H9 (cell line): ENCODE measurements around the gene TYW3. TPM values are rescaled to one million over a fixed set of nuclear protein-coding genes. Genes with fewer than 3 reads are reported as not detected.

Experiments used
- DNase-seq: peaks from one replicate; pipeline ENCODE4 v3.0.0-alpha.2; 2017
- H2AFZ ChIP-seq: one replicate; pipeline ENCODE4 v1.6.1; 2013; ENCODE audit warnings: mild to moderate bottlenecking, low read length, control low read depth, moderate library complexity
- H2AK5ac ChIP-seq: 2 replicates; pipeline ENCODE4 v1.6.1; 2013; ENCODE audit warnings: low read length, control low read depth, mixed read lengths; ENCODE audit not compliant: insufficient read length
- H2BK120ac ChIP-seq: one replicate; pipeline ENCODE4 v1.6.1; 2013; ENCODE audit warnings: low read depth, mild to moderate bottlenecking, low read length, control low read depth, inconsistent platforms; ENCODE audit not compliant: poor library complexity, severe bottlenecking
- H2BK12ac ChIP-seq: 2 replicates; pipeline ENCODE4 v1.6.1; 2013; ENCODE audit warnings: low read length, control low read depth, mixed read lengths, low read depth; ENCODE audit not compliant: insufficient read length
- H2BK15ac ChIP-seq: 2 replicates; pipeline ENCODE4 v1.6.1; 2013; ENCODE audit warnings: low read depth, low read length, control low read depth
- H2BK20ac ChIP-seq: one replicate; pipeline ENCODE4 v1.6.1; 2013; ENCODE audit warnings: low read depth, mild to moderate bottlenecking, low read length, control low read depth, inconsistent platforms; ENCODE audit not compliant: poor library complexity, severe bottlenecking
- H2BK5ac ChIP-seq: 2 replicates; pipeline ENCODE4 v1.6.1; 2013; ENCODE audit warnings: low read length, control low read depth, mixed read lengths; ENCODE audit not compliant: insufficient read length
- H3K14ac ChIP-seq: 2 replicates; pipeline ENCODE4 v1.6.1; 2013; ENCODE audit warnings: low read length, control low read depth; ENCODE audit not compliant: insufficient read depth
- H3K18ac ChIP-seq: 2 replicates; pipeline ENCODE4 v1.6.1; 2013; ENCODE audit warnings: low read depth, mild to moderate bottlenecking, mixed read lengths, low read length, control low read depth; ENCODE audit not compliant: insufficient read length
- H3K23ac ChIP-seq: 2 replicates; pipeline ENCODE4 v1.6.1; 2013; ENCODE audit warnings: low read length, control low read depth, mixed read lengths, low read depth; ENCODE audit not compliant: insufficient read length
- H3K23me2 ChIP-seq: 2 replicates; pipeline ENCODE4 v1.6.1; 2013; ENCODE audit warnings: low read depth, mild to moderate bottlenecking, mixed read lengths, low read length, control low read depth; ENCODE audit not compliant: insufficient read length, poor library complexity, severe bottlenecking
- H3K27ac ChIP-seq: 2 replicates; pipeline ENCODE4 v1.5.1; 2013; ENCODE audit warnings: low read length, control low read depth, mixed read lengths, low read depth; ENCODE audit not compliant: insufficient read length
- H3K27me3 ChIP-seq: 2 replicates; pipeline ENCODE4 v1.6.1; 2013; ENCODE audit warnings: low read length, control low read depth, inconsistent platforms; ENCODE audit not compliant: insufficient read depth
- H3K4ac ChIP-seq: 2 replicates; pipeline ENCODE4 v1.6.1; 2013; ENCODE audit warnings: low read depth, mild to moderate bottlenecking, control low read depth, inconsistent platforms, low read length, moderate library complexity
- H3K4me1 ChIP-seq: 2 replicates; pipeline ENCODE4 v1.6.1; 2013; ENCODE audit warnings: low read length, control low read depth, inconsistent platforms; ENCODE audit not compliant: insufficient read depth
- H3K4me2 ChIP-seq: 2 replicates; pipeline ENCODE4 v1.6.1; 2013; ENCODE audit warnings: low read length, control low read depth, mixed read lengths; ENCODE audit not compliant: insufficient read length, insufficient read depth
- H3K56ac ChIP-seq: 2 replicates; pipeline ENCODE4 v1.6.1; 2013; ENCODE audit warnings: low read depth, mild to moderate bottlenecking, mixed read lengths, low read length, control low read depth; ENCODE audit not compliant: insufficient read length
- H3K79me1 ChIP-seq: 2 replicates; pipeline ENCODE4 v1.6.1; 2013; ENCODE audit warnings: low read depth, mild to moderate bottlenecking, moderate library complexity, low read length, control low read depth, inconsistent platforms; ENCODE audit not compliant: insufficient read depth, poor library complexity, severe bottlenecking
- H3K79me2 ChIP-seq: 2 replicates; pipeline ENCODE4 v1.6.1; 2013; ENCODE audit warnings: low read length, control low read depth, inconsistent platforms; ENCODE audit not compliant: insufficient read depth
- H3K9ac ChIP-seq: 2 replicates; pipeline ENCODE4 v1.6.1; 2013; ENCODE audit warnings: low read length, control low read depth, mixed read lengths; ENCODE audit not compliant: insufficient read length; ENCODE audit errors: extremely low read depth
- H3K9me3 ChIP-seq: one replicate; pipeline ENCODE4 v1.6.1; 2013; ENCODE audit warnings: low read depth, low read length, inconsistent platforms; ENCODE audit not compliant: control insufficient read depth
- H3T11ph ChIP-seq: one replicate; pipeline ENCODE4 v1.6.1; 2013; ENCODE audit warnings: mild to moderate bottlenecking, low read length, control low read depth, inconsistent platforms
- H4K20me1 ChIP-seq: one replicate; pipeline ENCODE4 v1.6.1; 2013; ENCODE audit not compliant: control insufficient read depth, insufficient read length, insufficient read depth
- H4K5ac ChIP-seq: 2 replicates; pipeline ENCODE4 v1.6.1; 2013; ENCODE audit warnings: low read depth, mild to moderate bottlenecking, mixed read lengths, low read length, control low read depth; ENCODE audit not compliant: insufficient read length
- H4K8ac ChIP-seq: replicated peaks from 2 replicates; pipeline ENCODE4 v1.6.1; 2013; ENCODE audit warnings: low read length, control low read depth, mixed read lengths, low read depth; ENCODE audit not compliant: insufficient read length
- H4K91ac ChIP-seq: 2 replicates; pipeline ENCODE4 v1.6.1; 2013; ENCODE audit warnings: low read depth, mild to moderate bottlenecking, moderate library complexity, mixed read lengths, low read length, control low read depth; ENCODE audit not compliant: insufficient read length
- H3K27ac Mint-ChIP-seq, 3 experiments: 2 replicates in 2 of 3; 3 replicates in 1 of 3; pipeline ENCODE4 v1.8.0; 2020 to 2021; ENCODE audit warnings: mixed read lengths in 3 of 3, mild to moderate bottlenecking in 1 of 3, moderate library complexity in 1 of 3
- H3K27me3 Mint-ChIP-seq: 2 replicates; pipeline ENCODE4 v1.8.0; 2021; ENCODE audit warnings: low read depth, mild to moderate bottlenecking, moderate library complexity, mixed read lengths
- H3K36me3 Mint-ChIP-seq, 3 experiments: 2 replicates in 2 of 3; 3 replicates in 1 of 3; pipeline ENCODE4 v1.8.0; 2020 to 2021; ENCODE audit warnings: low read depth in 3 of 3, mixed read lengths in 3 of 3; ENCODE audit not compliant: insufficient read depth in 1 of 3
- H3K4me1 Mint-ChIP-seq, 2 experiments: 2 replicates each; pipeline ENCODE4 v1.8.0; 2020; ENCODE audit warnings: mixed read lengths in 2 of 2
- H3K4me3 Mint-ChIP-seq, 2 experiments: 2 replicates in 1 of 2; 3 replicates in 1 of 2; pipeline ENCODE4 v1.8.0; 2020 to 2021; ENCODE audit warnings: mild to moderate bottlenecking in 2 of 2, mixed read lengths in 2 of 2, moderate library complexity in 1 of 2
- H3K9me3 Mint-ChIP-seq, 2 experiments: 2 replicates in 1 of 2; 3 replicates in 1 of 2; pipeline ENCODE4 v1.8.0; 2020; ENCODE audit warnings: mild to moderate bottlenecking in 2 of 2, mixed read lengths in 2 of 2, moderate library complexity in 1 of 2
- whole genome bisulfite sequencing: extraction: QIAGEN DNeasy Blood & Tissue Kit; methylation state at CpG from one replicate; pipeline ENCODE4 v1.1.7; 2013; ENCODE audit warnings: missing lambda C conversion rate, low lambda C conversion rate, mixed read lengths; ENCODE audit not compliant: insufficient read length; ENCODE audit errors: extremely low coverage; 5-methylcytosine and 5-hydroxymethylcytosine counted together
- total RNA-seq: library from RNA; stranded (reverse); gene quantifications from 2 replicates; pipeline ENCODE4 v1.2.1, GENCODE V29; 2021
- TF ChIP-seq, protein P1 (sequence below): fragments of 200-600 bp; sonication (generic); conservative IDR thresholded peaks from 3 replicates; pipeline ENCODE4 v1.8.0; 2021; ENCODE audit warnings: antibody characterized with exemption, mild to moderate bottlenecking

Gene TYW3
- total RNA-seq, 1 experiment from 2014 or later, result 10.9 TPM

DNA sequence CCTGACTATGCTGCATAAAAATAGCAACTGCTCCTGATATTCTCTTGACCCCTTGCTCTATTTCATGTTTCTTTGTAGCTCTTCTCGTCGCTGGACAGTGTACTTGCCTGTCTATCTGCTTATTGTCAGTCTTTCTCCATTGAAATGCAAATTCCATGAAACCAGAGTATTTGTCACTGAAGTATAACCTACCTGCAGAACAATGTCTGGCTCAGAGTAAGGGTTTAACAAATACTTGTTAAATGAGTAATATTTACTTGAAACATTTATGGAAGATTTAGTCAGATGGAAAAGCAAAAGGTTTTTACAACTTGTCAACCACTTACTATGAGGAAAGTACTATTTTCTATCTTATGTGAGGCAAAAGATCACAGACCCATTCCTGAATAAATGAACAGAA is 39.5 kb upstream of the TYW3 start:
- H4K5ac ChIP-seq, result no peak overlapping the region

More for the DNA sequence above, 39.5 kb upstream of the TYW3 start:
- DNase-seq, result no peak
- Histone ChIP-seq H3T11ph (no peak overlapping the region), H3K23me2 (no peaks in the 10 kb centered on the region), H3K27me3 (no peaks in the 10 kb centered on the region), H3K4me2 (no peak overlapping the region), H3K79me1 (no peaks in the 10 kb centered on the region), H3K9me3 (no peaks in the 10 kb centered on the region), H2BK20ac (no peak overlapping the region), H3K4ac (no peak overlapping the region), H2BK120ac (no peak overlapping the region), H2BK15ac (no peak overlapping the region), H3K56ac (no peak overlapping the region), H2AFZ (no peak overlapping the region), H2BK12ac (no peak overlapping the region), H4K91ac (no peak overlapping the region), H2AK5ac (no peak overlapping the region), H3K9ac (no peak overlapping the region), H2BK5ac (no peak overlapping the region), H3K14ac (no peak overlapping the region), H3K23ac (no peak overlapping the region), H3K4me1 (no peaks in the 10 kb centered on the region), H4K8ac (no peak overlapping the region), H4K20me1 (no peaks in the 10 kb centered on the region), H3K18ac (no peak overlapping the region), H3K79me2 (no peaks in the 10 kb centered on the region), H3K27ac (no peak overlapping the region)
- no CpG with 5 or more reads among the region's 2 CpGs for WGBS
- TF ChIP-seq, protein P1, sequence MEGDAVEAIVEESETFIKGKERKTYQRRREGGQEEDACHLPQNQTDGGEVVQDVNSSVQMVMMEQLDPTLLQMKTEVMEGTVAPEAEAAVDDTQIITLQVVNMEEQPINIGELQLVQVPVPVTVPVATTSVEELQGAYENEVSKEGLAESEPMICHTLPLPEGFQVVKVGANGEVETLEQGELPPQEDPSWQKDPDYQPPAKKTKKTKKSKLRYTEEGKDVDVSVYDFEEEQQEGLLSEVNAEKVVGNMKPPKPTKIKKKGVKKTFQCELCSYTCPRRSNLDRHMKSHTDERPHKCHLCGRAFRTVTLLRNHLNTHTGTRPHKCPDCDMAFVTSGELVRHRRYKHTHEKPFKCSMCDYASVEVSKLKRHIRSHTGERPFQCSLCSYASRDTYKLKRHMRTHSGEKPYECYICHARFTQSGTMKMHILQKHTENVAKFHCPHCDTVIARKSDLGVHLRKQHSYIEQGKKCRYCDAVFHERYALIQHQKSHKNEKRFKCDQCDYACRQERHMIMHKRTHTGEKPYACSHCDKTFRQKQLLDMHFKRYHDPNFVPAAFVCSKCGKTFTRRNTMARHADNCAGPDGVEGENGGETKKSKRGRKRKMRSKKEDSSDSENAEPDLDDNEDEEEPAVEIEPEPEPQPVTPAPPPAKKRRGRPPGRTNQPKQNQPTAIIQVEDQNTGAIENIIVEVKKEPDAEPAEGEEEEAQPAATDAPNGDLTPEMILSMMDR, result no peak
- H3K4me3 Mint-ChIP-seq, result no peak overlapping the region
- no peaks in the 10 kb centered on the region for H3K36me3 Mint-ChIP-seq
- H3K4me1 Mint-ChIP-seq, result peaks cover 4% of the 10 kb centered on the region in 2 experiments; a peak in 3 of 4 replicates
- no peaks in the 10 kb centered on the region; the same call in 1 of the 2 replicates for H3K27me3 Mint-ChIP-seq
- H3K27ac Mint-ChIP-seq, result no peak overlapping the region
- no peaks in the 10 kb centered on the region; a peak in 1 of 5 replicates for H3K9me3 Mint-ChIP-seq
